ENCODE measurements around the gene ACBD4.

ACBD4 gene

DNA sequence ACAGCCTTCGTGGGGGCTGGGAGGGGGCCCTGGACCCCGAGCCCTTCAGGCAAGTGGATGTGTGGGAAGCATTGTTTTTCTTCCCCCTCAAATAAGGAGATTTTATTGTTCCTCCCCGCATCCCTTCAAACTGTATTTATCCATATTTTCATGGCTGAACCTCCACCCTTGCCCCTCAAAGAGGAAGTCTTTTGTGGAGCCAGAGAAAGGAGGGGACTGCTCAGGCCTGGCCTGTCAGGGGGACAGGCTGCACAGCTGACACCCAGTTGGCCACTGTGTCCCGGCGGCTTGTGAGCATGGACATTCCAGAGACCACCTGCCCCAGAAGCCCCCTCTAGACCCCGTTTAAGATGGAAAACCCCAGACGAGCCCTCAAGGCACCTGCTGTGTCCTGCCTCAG is 42.1 kb downstream of the ACBD4 start:
- TF ChIP-seq, protein P1, sequence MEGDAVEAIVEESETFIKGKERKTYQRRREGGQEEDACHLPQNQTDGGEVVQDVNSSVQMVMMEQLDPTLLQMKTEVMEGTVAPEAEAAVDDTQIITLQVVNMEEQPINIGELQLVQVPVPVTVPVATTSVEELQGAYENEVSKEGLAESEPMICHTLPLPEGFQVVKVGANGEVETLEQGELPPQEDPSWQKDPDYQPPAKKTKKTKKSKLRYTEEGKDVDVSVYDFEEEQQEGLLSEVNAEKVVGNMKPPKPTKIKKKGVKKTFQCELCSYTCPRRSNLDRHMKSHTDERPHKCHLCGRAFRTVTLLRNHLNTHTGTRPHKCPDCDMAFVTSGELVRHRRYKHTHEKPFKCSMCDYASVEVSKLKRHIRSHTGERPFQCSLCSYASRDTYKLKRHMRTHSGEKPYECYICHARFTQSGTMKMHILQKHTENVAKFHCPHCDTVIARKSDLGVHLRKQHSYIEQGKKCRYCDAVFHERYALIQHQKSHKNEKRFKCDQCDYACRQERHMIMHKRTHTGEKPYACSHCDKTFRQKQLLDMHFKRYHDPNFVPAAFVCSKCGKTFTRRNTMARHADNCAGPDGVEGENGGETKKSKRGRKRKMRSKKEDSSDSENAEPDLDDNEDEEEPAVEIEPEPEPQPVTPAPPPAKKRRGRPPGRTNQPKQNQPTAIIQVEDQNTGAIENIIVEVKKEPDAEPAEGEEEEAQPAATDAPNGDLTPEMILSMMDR (conservative IDR thresholded peaks at IDR 0.05; ENCODE audit: low read depth, low read length) = no peak
- no peaks in the 10 kb centered on the region for H3K27me3 ChIP-seq (ENCODE audit: insufficient read depth, low read depth)
- H4K20me1 ChIP-seq (ENCODE audit: insufficient read depth) = no peaks in the 10 kb centered on the region
- H3K36me3 ChIP-seq (ENCODE audit: insufficient read depth) = no peaks in the 10 kb centered on the region
- peaks cover 12% of the 10 kb centered on the region for H3K4me1 ChIP-seq (ENCODE audit: low read depth, poor library complexity, severe bottlenecking)
- no peaks in the 10 kb centered on the region for H3K79me2 ChIP-seq (ENCODE audit: insufficient read depth, low read depth)
- no peak overlapping the region for H3K4me2 ChIP-seq
- no peak overlapping the region for H3K9ac ChIP-seq
- no peak overlapping the region for H3K4me3 ChIP-seq (IDR thresholded peaks at IDR 0.05; ENCODE audit: insufficient read depth, low read depth, low read length)
- H2AFZ ChIP-seq (ENCODE audit: low read depth) = no peak overlapping the region
- H3K27ac ChIP-seq = no peak overlapping the region

DNA sequence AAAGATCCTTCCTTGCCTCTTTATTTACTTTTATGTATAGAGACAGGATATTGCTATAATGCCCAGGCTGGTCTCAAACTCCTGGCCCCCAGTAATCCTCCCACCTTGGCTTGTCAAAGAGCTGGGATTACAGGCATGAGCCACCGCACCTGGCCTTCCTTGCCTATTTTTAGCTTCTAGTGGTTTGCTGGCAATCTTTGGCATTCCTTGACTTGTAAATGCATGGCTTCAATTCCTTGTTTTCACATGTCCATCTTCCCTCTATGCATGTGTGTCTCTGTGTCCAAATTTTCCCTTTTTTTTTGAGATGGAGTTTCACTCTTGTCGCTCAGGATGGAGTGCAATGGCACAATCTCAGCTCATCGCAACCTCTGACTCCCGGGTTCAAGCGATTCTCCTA is 48.7 kb downstream of the ACBD4 start:
- no peaks in the 10 kb centered on the region for H3K79me2 ChIP-seq (ENCODE audit: insufficient read depth, low read depth)
- H3K4me2 ChIP-seq = no peak overlapping the region
- H4K20me1 ChIP-seq (ENCODE audit: insufficient read depth) = no peaks in the 10 kb centered on the region
- H3K27ac ChIP-seq = no peak overlapping the region
- H3K9ac ChIP-seq = no peak overlapping the region
- H2AFZ ChIP-seq (ENCODE audit: low read depth) = no peak overlapping the region
- H3K4me1 ChIP-seq (ENCODE audit: low read depth, poor library complexity, severe bottlenecking) = no peaks in the 10 kb centered on the region
- no peak overlapping the region for H3K4me3 ChIP-seq (IDR thresholded peaks at IDR 0.05; ENCODE audit: insufficient read depth, low read depth, low read length)
- H3K36me3 ChIP-seq (ENCODE audit: insufficient read depth) = no peaks in the 10 kb centered on the region
- H3K27me3 ChIP-seq (ENCODE audit: insufficient read depth, low read depth) = no peaks in the 10 kb centered on the region
- TF ChIP-seq, protein P1 (conservative IDR thresholded peaks at IDR 0.05; ENCODE audit: low read depth, low read length) = no peak

DNA sequence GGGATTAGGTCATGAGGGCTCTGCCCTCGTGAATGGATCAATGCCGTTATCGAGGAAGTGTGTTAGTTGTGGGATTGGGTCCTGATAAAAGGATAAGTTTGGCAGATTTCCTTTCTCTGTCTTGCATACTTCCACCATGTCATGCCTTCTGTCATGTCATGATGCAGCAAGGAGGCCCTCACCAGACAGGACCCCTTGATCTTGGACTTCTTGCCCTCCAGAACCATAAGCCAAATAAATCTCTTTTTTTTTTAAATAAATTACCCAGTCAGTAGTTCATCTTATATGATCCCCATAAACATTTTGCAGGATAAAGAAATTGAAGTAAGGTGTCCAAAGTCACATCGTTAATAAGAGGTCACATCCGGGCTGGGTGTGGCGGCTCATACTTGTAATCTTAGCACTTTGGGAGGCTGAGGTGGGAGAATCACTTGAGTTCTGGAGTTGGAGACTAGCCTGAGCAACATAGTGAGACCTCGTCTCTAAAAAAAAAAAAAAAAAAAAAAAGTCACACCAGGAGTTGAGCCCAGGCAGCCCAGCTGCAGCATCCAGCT is 51.4 kb downstream of the ACBD4 start:
- H3K4me2 ChIP-seq = no peak overlapping the region
- H3K27me3 ChIP-seq (ENCODE audit: insufficient read depth, low read depth) = no peaks in the 10 kb centered on the region
- H3K79me2 ChIP-seq (ENCODE audit: insufficient read depth, low read depth) = no peaks in the 10 kb centered on the region
- H4K20me1 ChIP-seq (ENCODE audit: insufficient read depth) = no peaks in the 10 kb centered on the region
- no peaks in the 10 kb centered on the region for H3K36me3 ChIP-seq (ENCODE audit: insufficient read depth)
- no peak overlapping the region for H3K9ac ChIP-seq
- TF ChIP-seq, protein P1 (conservative IDR thresholded peaks at IDR 0.05; ENCODE audit: low read depth, low read length) = no peak
- H3K4me3 ChIP-seq (IDR thresholded peaks at IDR 0.05; ENCODE audit: insufficient read depth, low read depth, low read length) = no peak overlapping the region
- no peaks in the 10 kb centered on the region for H3K4me1 ChIP-seq (ENCODE audit: low read depth, poor library complexity, severe bottlenecking)
- H2AFZ ChIP-seq (ENCODE audit: low read depth) = no peak overlapping the region
- no peak overlapping the region for H3K27ac ChIP-seq

DNA sequence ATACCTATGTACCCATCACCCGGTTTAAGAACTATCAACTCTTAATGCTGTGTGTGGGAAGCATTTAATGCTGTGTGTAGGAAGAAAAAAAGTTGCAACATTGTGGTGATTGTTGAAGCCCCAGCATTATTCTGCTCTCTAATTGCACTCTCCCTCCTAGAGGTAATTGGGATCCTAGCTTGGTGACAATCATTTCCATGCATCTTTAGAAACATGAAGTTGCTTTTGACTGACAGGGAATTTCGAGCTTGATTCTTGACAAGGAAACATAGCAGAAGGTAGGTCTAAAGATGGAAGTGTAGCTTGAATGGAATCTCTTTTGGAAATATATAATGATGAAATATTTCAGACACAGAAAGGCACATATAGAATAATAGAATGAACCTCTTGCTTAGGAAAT is 53.5 kb downstream of the ACBD4 start:
- no peak overlapping the region for H3K4me2 ChIP-seq
- no peak overlapping the region for H3K9ac ChIP-seq
- H3K79me2 ChIP-seq (ENCODE audit: insufficient read depth, low read depth) = no peaks in the 10 kb centered on the region
- H3K4me3 ChIP-seq (IDR thresholded peaks at IDR 0.05; ENCODE audit: insufficient read depth, low read depth, low read length) = no peak overlapping the region
- no peak overlapping the region for H3K27ac ChIP-seq
- no peak overlapping the region for H2AFZ ChIP-seq (ENCODE audit: low read depth)
- no peaks in the 10 kb centered on the region for H3K36me3 ChIP-seq (ENCODE audit: insufficient read depth)
- no peaks in the 10 kb centered on the region for H4K20me1 ChIP-seq (ENCODE audit: insufficient read depth)
- no peaks in the 10 kb centered on the region for H3K27me3 ChIP-seq (ENCODE audit: insufficient read depth, low read depth)
- TF ChIP-seq, protein P1 (conservative IDR thresholded peaks at IDR 0.05; ENCODE audit: low read depth, low read length) = no peak
- H3K4me1 ChIP-seq (ENCODE audit: low read depth, poor library complexity, severe bottlenecking) = no peaks in the 10 kb centered on the region

All from KMS-11 (cell line).